Measurements from ENCODE around the gene SUZ12. TPM values are rescaled to one million over a fixed set of nuclear protein-coding genes. Genes with fewer than 3 reads are reported as not detected.

Gene SUZ12
- total and polyA plus RNA-seq, 2 of the 4 experiments (the other 2 are of a cell fraction) = 12.2 to 12.3 TPM

- H3K9me1 ChIP-seq (ENCODE audit: insufficient read depth, low read length) = no peaks in the 10 kb centered on the region
- intact Hi-C loops (cut with micrococcal nuclease) (no loop called here), dilution Hi-C loops (cut with HindIII; ENCODE audit: low sequenced_read_pairs, unreplicated experiment) (no loop called here), in situ Hi-C loops (cut with MboI; ENCODE audit: low sequenced_read_pairs) (no loop called here)
- DNase-seq (no peak), ATAC-seq (ENCODE audit: low read depth) (no peak)
- ChIA-PET POLR2A (ENCODE audit: unreplicated experiment) (no interaction called here), CTCF (no interaction called here)
- H3K79me1 ChIP-seq (ENCODE audit: low read depth in 1 of 2, low read length in 2 of 2) = no peaks in the 10 kb centered on the region
- H4K8ac ChIP-seq (ENCODE audit: low read depth in 2 of 2, low read length in 2 of 2) = no peak overlapping the region
- H3K9me3 ChIP-seq (ENCODE audit: control insufficient read depth, insufficient read depth, low read length) = no peaks in the 10 kb centered on the region
- H3K27me3 ChIP-seq (ENCODE audit: control insufficient read depth, insufficient read depth, low read length) = no peaks in the 10 kb centered on the region
- H3K4me2 ChIP-seq (ENCODE audit: low read depth, low read length) = no peak overlapping the region
- no TSS peak for BruUV-seq (replicated peaks)
- no peak overlapping the region for H4K5ac ChIP-seq (ENCODE audit: low read depth, low read length)
- no peak overlapping the region for H3K56ac ChIP-seq (ENCODE audit: extremely low read depth, insufficient read depth, low read length)
- 73% methylated on average over 22 of the region's 36 CpGs; no CpG with 5 or more reads in 1 of the 2 experiments for WGBS, 2 experiments (ENCODE audit: extremely low coverage in 2 of 2, insufficient read length in 1 of 2)
- no peak overlapping the region for H3K14ac ChIP-seq (replicated peaks; ENCODE audit: low read depth, low read length)
- H3K4ac ChIP-seq (ENCODE audit: low read depth, low read length) = no peak overlapping the region
- H3K9ac ChIP-seq (ENCODE audit: low read depth, low read length) = no peak overlapping the region
- no peak overlapping the region for H2AK9ac ChIP-seq (replicated peaks; ENCODE audit: low read depth, low read length, poor library complexity)
- no peak overlapping the region for H3K18ac ChIP-seq (ENCODE audit: low read depth, low read length)
- no peaks in the 10 kb centered on the region for H4K20me1 ChIP-seq (ENCODE audit: insufficient read depth, low read length)
- H2BK20ac ChIP-seq (ENCODE audit: low read depth, low read length) = no peak overlapping the region
- H3K27ac ChIP-seq (ENCODE audit: insufficient read depth, low read length) = no peak overlapping the region
- peaks cover 8% of the 10 kb centered on the region for H3K4me1 ChIP-seq (ENCODE audit: control insufficient read depth, insufficient read depth, low read length)
- H2BK120ac ChIP-seq (ENCODE audit: low read depth, low read length) = no peak overlapping the region
- H3K4me3 ChIP-seq (ENCODE audit: insufficient read depth, low read depth, low read length) = no peak overlapping the region
- H3K36me3 ChIP-seq (ENCODE audit: control insufficient read depth, insufficient read depth, low read length) = no peaks in the 10 kb centered on the region
- H2BK15ac ChIP-seq (ENCODE audit: low read depth, low read length) = no peak overlapping the region
- H3K23ac ChIP-seq (ENCODE audit: low read depth, low read length) = no peak overlapping the region
- peak overlapping the region; percentile 23 for H2AFZ ChIP-seq (replicated peaks; ENCODE audit: low read length, poor library complexity)
- H2BK5ac ChIP-seq (ENCODE audit: low read depth, low read length, poor library complexity, severe bottlenecking) = no peak overlapping the region
- no peak overlapping the region for H2AK5ac ChIP-seq (ENCODE audit: low read depth, low read length)
- H4K91ac ChIP-seq (ENCODE audit: insufficient read depth, low read depth, low read length) = no peak overlapping the region
- no peak for TF ChIP-seq CHD1 (IDR thresholded peaks at IDR 0.05; ENCODE audit: low read depth, low read length)
- TF ChIP-seq RAD21 (IDR thresholded peaks at IDR 0.05; ENCODE audit: low read length) = no peak
- TF ChIP-seq POLR2A (IDR thresholded peaks at IDR 0.05; ENCODE audit: low read depth, low read length) = no peak
- TF ChIP-seq ELK1 (IDR thresholded peaks at IDR 0.05; ENCODE audit: borderline replicate concordance, low read depth, low read length) = no peak
Observed at GRCh38 chr17:31916491-31917064, 20.2 kb upstream of the SUZ12 start.

Measured in IMR-90 (cell line).